ENCODE data around the gene ZC3H7A.

The ZC3H7A gene

GRCh38 chr16:11727796-11728543 is 69.1 kb downstream of the ZC3H7A start:
- no peak overlapping the region for H3K9ac ChIP-seq (ENCODE audit: low read length)
- peaks cover 49% of the 10 kb centered on the region for H3K36me3 ChIP-seq (ENCODE audit: insufficient read depth, low read length)
- no peaks in the 10 kb centered on the region for H3K27me3 ChIP-seq (ENCODE audit: control insufficient read depth in 1 of 2, insufficient read depth in 2 of 2, low read length in 2 of 2)

GRCh38 chr16:11726008-11726407 is 71.0 kb downstream of the ZC3H7A start:
- H3K27ac ChIP-seq (ENCODE audit: low read depth, low read length) = no peak overlapping the region
- peaks cover 55% of the 10 kb centered on the region for H3K36me3 ChIP-seq (ENCODE audit: insufficient read depth, low read length)

More at GRCh38 chr16:11727796-11728543, 69.1 kb downstream of the ZC3H7A start:
- H3K4me3 ChIP-seq (ENCODE audit: low read depth in 1 of 2, low read length in 2 of 2) = no peak overlapping the region
- H3K27ac ChIP-seq (ENCODE audit: low read depth, low read length) = no peak overlapping the region
- H3K9me3 ChIP-seq (ENCODE audit: low read length) = no peaks in the 10 kb centered on the region
- no peaks in the 10 kb centered on the region for H3K4me1 ChIP-seq (ENCODE audit: insufficient read depth, low read length)

GRCh38 chr16:11725457-11725856 is 71.6 kb downstream of the ZC3H7A start:
- Histone ChIP-seq H3K9me3 (ENCODE audit: low read length) (no peaks in the 10 kb centered on the region), H3K27ac (ENCODE audit: low read depth, low read length) (no peak overlapping the region), H3K9ac (ENCODE audit: low read length) (no peak overlapping the region), H3K27me3 (ENCODE audit: control insufficient read depth in 1 of 2, insufficient read depth in 2 of 2, low read length in 2 of 2) (no peaks in the 10 kb centered on the region), H3K4me3 (ENCODE audit: low read depth in 1 of 2, low read length in 2 of 2) (no peak overlapping the region), H3K4me1 (ENCODE audit: insufficient read depth, low read length) (no peaks in the 10 kb centered on the region), H3K36me3 (ENCODE audit: insufficient read depth, low read length) (peaks cover 60% of the 10 kb centered on the region)

More at GRCh38 chr16:11726008-11726407, 71.0 kb downstream of the ZC3H7A start:
- H3K4me3 ChIP-seq (ENCODE audit: low read depth in 1 of 2, low read length in 2 of 2) = no peak overlapping the region
- no peaks in the 10 kb centered on the region for H3K9me3 ChIP-seq (ENCODE audit: low read length)
- no peaks in the 10 kb centered on the region for H3K27me3 ChIP-seq (ENCODE audit: control insufficient read depth in 1 of 2, insufficient read depth in 2 of 2, low read length in 2 of 2)
- H3K9ac ChIP-seq (ENCODE audit: low read length) = no peak overlapping the region
- H3K4me1 ChIP-seq (ENCODE audit: insufficient read depth, low read length) = no peaks in the 10 kb centered on the region

- Histone ChIP-seq H3K9me3 (ENCODE audit: low read length) (no peaks in the 10 kb centered on the region), H3K27ac (ENCODE audit: low read depth, low read length) (no peak overlapping the region), H3K4me1 (ENCODE audit: insufficient read depth, low read length) (peaks cover 10% of the 10 kb centered on the region), H3K4me3 (ENCODE audit: low read depth in 1 of 2, low read length in 2 of 2) (no peak overlapping the region), H3K9ac (ENCODE audit: low read length) (no peak overlapping the region), H3K27me3 (ENCODE audit: control insufficient read depth in 1 of 2, insufficient read depth in 2 of 2, low read length in 2 of 2) (no peaks in the 10 kb centered on the region), H3K36me3 (ENCODE audit: insufficient read depth, low read length) (peaks cover 46% of the 10 kb centered on the region)
These were observed 74.6 kb downstream of the ZC3H7A start for GRCh38 chr16:11722468-11722808.

- Histone ChIP-seq H3K36me3 (ENCODE audit: insufficient read depth, low read length) (peaks cover 46% of the 10 kb centered on the region), H3K9ac (ENCODE audit: low read length) (no peak overlapping the region), H3K9me3 (ENCODE audit: low read length) (no peaks in the 10 kb centered on the region), H3K4me1 (ENCODE audit: insufficient read depth, low read length) (peaks cover 10% of the 10 kb centered on the region), H3K27ac (ENCODE audit: low read depth, low read length) (no peak overlapping the region), H3K27me3 (ENCODE audit: control insufficient read depth in 1 of 2, insufficient read depth in 2 of 2, low read length in 2 of 2) (no peaks in the 10 kb centered on the region), H3K4me3 (ENCODE audit: low read depth in 1 of 2, low read length in 2 of 2) (no peak overlapping the region)
These were observed 75.1 kb downstream of the ZC3H7A start for GRCh38 chr16:11721781-11722467.

GRCh38 chr16:11719762-11720161 is 77.3 kb downstream of the ZC3H7A start:
- Histone ChIP-seq H3K27me3 (ENCODE audit: control insufficient read depth in 1 of 2, insufficient read depth in 2 of 2, low read length in 2 of 2) (no peaks in the 10 kb centered on the region), H3K36me3 (ENCODE audit: insufficient read depth, low read length) (peaks cover 48% of the 10 kb centered on the region), H3K9me3 (ENCODE audit: low read length) (no peaks in the 10 kb centered on the region), H3K4me1 (ENCODE audit: insufficient read depth, low read length) (peaks cover 28% of the 10 kb centered on the region), H3K9ac (ENCODE audit: low read length) (no peak overlapping the region), H3K27ac (ENCODE audit: low read depth, low read length) (no peak overlapping the region), H3K4me3 (ENCODE audit: low read depth in 1 of 2, low read length in 2 of 2) (no peak overlapping the region)

- H3K27ac ChIP-seq (ENCODE audit: low read depth, low read length) = no peak overlapping the region
- H3K9ac ChIP-seq (ENCODE audit: low read length) = no peak overlapping the region
- no peaks in the 10 kb centered on the region for H3K9me3 ChIP-seq (ENCODE audit: low read length)
- H3K4me3 ChIP-seq (ENCODE audit: low read depth in 1 of 2, low read length in 2 of 2) = no peak overlapping the region
- peaks cover 29% of the 10 kb centered on the region for H3K4me1 ChIP-seq (ENCODE audit: insufficient read depth, low read length)
- no peaks in the 10 kb centered on the region for H3K27me3 ChIP-seq (ENCODE audit: control insufficient read depth in 1 of 2, insufficient read depth in 2 of 2, low read length in 2 of 2)
- peaks cover 48% of the 10 kb centered on the region for H3K36me3 ChIP-seq (ENCODE audit: insufficient read depth, low read length)
These were observed 77.9 kb downstream of the ZC3H7A start for GRCh38 chr16:11719171-11719570.

GRCh38 chr16:11717811-11718210 is 79.2 kb downstream of the ZC3H7A start:
- Histone ChIP-seq H3K36me3 (ENCODE audit: insufficient read depth, low read length) (peaks cover 39% of the 10 kb centered on the region), H3K9me3 (ENCODE audit: low read length) (no peaks in the 10 kb centered on the region), H3K27ac (ENCODE audit: low read depth, low read length) (no peak overlapping the region), H3K4me3 (ENCODE audit: low read depth in 1 of 2, low read length in 2 of 2) (no peak overlapping the region), H3K27me3 (ENCODE audit: control insufficient read depth in 1 of 2, insufficient read depth in 2 of 2, low read length in 2 of 2) (no peaks in the 10 kb centered on the region), H3K9ac (ENCODE audit: low read length) (no peak overlapping the region), H3K4me1 (ENCODE audit: insufficient read depth, low read length) (peaks cover 29% of the 10 kb centered on the region)

GRCh38 chr16:11716336-11716735 is 80.7 kb downstream of the ZC3H7A start:
- Histone ChIP-seq H3K9ac (ENCODE audit: low read length) (no peak overlapping the region), H3K27ac (ENCODE audit: low read depth, low read length) (no peak overlapping the region), H3K9me3 (ENCODE audit: low read length) (no peaks in the 10 kb centered on the region), H3K4me1 (ENCODE audit: insufficient read depth, low read length) (peaks cover 29% of the 10 kb centered on the region), H3K36me3 (ENCODE audit: insufficient read depth, low read length) (peaks cover 37% of the 10 kb centered on the region), H3K27me3 (ENCODE audit: control insufficient read depth in 1 of 2, insufficient read depth in 2 of 2, low read length in 2 of 2) (no peaks in the 10 kb centered on the region), H3K4me3 (ENCODE audit: low read depth in 1 of 2, low read length in 2 of 2) (no peak overlapping the region)

GRCh38 chr16:11715246-11715947 is 81.7 kb downstream of the ZC3H7A start:
- no peaks in the 10 kb centered on the region for H3K9me3 ChIP-seq (ENCODE audit: low read length)
- H3K27ac ChIP-seq (ENCODE audit: low read depth, low read length) = no peak overlapping the region
- H3K27me3 ChIP-seq (ENCODE audit: control insufficient read depth in 1 of 2, insufficient read depth in 2 of 2, low read length in 2 of 2) = no peaks in the 10 kb centered on the region
- H3K36me3 ChIP-seq (ENCODE audit: insufficient read depth, low read length) = peaks cover 32% of the 10 kb centered on the region
- H3K4me1 ChIP-seq (ENCODE audit: insufficient read depth, low read length) = peaks cover 29% of the 10 kb centered on the region
- no peak overlapping the region for H3K4me3 ChIP-seq (ENCODE audit: low read depth in 1 of 2, low read length in 2 of 2)
- no peak overlapping the region for H3K9ac ChIP-seq (ENCODE audit: low read length)

GRCh38 chr16:11712122-11712521 is 84.9 kb downstream of the ZC3H7A start:
- H3K4me3 ChIP-seq (ENCODE audit: low read depth in 1 of 2, low read length in 2 of 2) = no peak overlapping the region
- no peak overlapping the region for H3K9ac ChIP-seq (ENCODE audit: low read length)
- no peak overlapping the region for H3K27ac ChIP-seq (ENCODE audit: low read depth, low read length)
- H3K9me3 ChIP-seq (ENCODE audit: low read length) = no peaks in the 10 kb centered on the region
- H3K27me3 ChIP-seq (ENCODE audit: control insufficient read depth in 1 of 2, insufficient read depth in 2 of 2, low read length in 2 of 2) = no peaks in the 10 kb centered on the region
- peaks cover 25% of the 10 kb centered on the region for H3K36me3 ChIP-seq (ENCODE audit: insufficient read depth, low read length)
- peaks cover 19% of the 10 kb centered on the region for H3K4me1 ChIP-seq (ENCODE audit: insufficient read depth, low read length)
